Mesendoderm (in vitro differentiated cells): ENCODE data around the gene CR1L.

ENCODE experiments used
- DNase-seq: peaks from one replicate; pipeline ENCODE4 v3.0.0; 2013
- H2AK5ac ChIP-seq: 2 replicates; pipeline ENCODE4 v1.6.1; 2013; ENCODE audit warnings: low read length, inconsistent platforms
- H2BK120ac ChIP-seq: 2 replicates; pipeline ENCODE4 v1.6.1; 2013; ENCODE audit warnings: low read depth, mild to moderate bottlenecking, low read length, moderate library complexity, mixed read lengths
- H2BK15ac ChIP-seq: replicated peaks from 2 replicates; pipeline ENCODE4 v1.6.1; 2013; ENCODE audit warnings: low read depth, mild to moderate bottlenecking, moderate library complexity
- H2BK5ac ChIP-seq: 2 replicates; pipeline ENCODE4 v1.6.1; 2013; ENCODE audit warnings: low read length, inconsistent platforms
- H3K18ac ChIP-seq: 2 replicates; pipeline ENCODE4 v1.6.1; 2013; ENCODE audit warnings: mild to moderate bottlenecking, low read length, mixed read lengths
- H3K23ac ChIP-seq: one replicate; pipeline ENCODE4 v1.6.1; 2013; ENCODE audit warnings: low read length
- H3K27ac ChIP-seq: 2 replicates; pipeline ENCODE4 v1.5.1; 2013; ENCODE audit warnings: low read depth, mild to moderate bottlenecking, inconsistent platforms, low read length, moderate library complexity
- H3K27me3 ChIP-seq: 2 replicates; pipeline ENCODE4 v1.6.1; 2013; ENCODE audit warnings: low read length, control low read depth, mild to moderate bottlenecking, inconsistent platforms; ENCODE audit not compliant: insufficient read depth, poor library complexity
- H3K36me3 ChIP-seq: 2 replicates; pipeline ENCODE4 v1.6.1; 2013; ENCODE audit warnings: low read length, inconsistent platforms; ENCODE audit not compliant: control insufficient read depth, insufficient read depth
- H3K4ac ChIP-seq: one replicate; pipeline ENCODE4 v1.6.1; 2013; ENCODE audit warnings: low read depth, mild to moderate bottlenecking, low read length, moderate library complexity
- H3K4me1 ChIP-seq: 2 replicates; pipeline ENCODE4 v1.6.1; 2013; ENCODE audit warnings: low read depth, low read length, inconsistent platforms; ENCODE audit not compliant: control insufficient read depth
- H3K4me2 ChIP-seq: 2 replicates; pipeline ENCODE4 v1.6.1; 2013; ENCODE audit warnings: low read length
- H3K4me3 ChIP-seq: 2 replicates; pipeline ENCODE4 v1.5.1; 2013; ENCODE audit warnings: mild to moderate bottlenecking, low read length
- H3K56ac ChIP-seq: one replicate; pipeline ENCODE4 v1.6.1; 2013; ENCODE audit warnings: low read length
- H3K79me1 ChIP-seq: 2 replicates; pipeline ENCODE4 v1.6.1; 2013; ENCODE audit warnings: low read length, inconsistent platforms
- H3K79me2 ChIP-seq: 2 replicates; pipeline ENCODE4 v1.6.1; 2013; ENCODE audit warnings: mild to moderate bottlenecking, low read length; ENCODE audit not compliant: control insufficient read depth, insufficient read depth
- H3K9ac ChIP-seq: 2 replicates; pipeline ENCODE4 v1.6.1; 2013; ENCODE audit warnings: low read length, inconsistent platforms
- H4K5ac ChIP-seq: one replicate; pipeline ENCODE4 v1.6.1; 2013; ENCODE audit warnings: low read length
- H4K8ac ChIP-seq: one replicate; pipeline ENCODE4 v1.6.1; 2013; ENCODE audit warnings: low read depth, mild to moderate bottlenecking, control low read depth, low read length, moderate library complexity
- WGBS: extraction: QIAGEN DNeasy Blood & Tissue Kit; methylation state at CpG from one replicate; pipeline ENCODE4 v1.1.7; 2013; ENCODE audit warnings: low lambda C conversion rate, missing lambda C conversion rate; ENCODE audit not compliant: insufficient coverage; ENCODE audit errors: extremely low coverage; 5-methylcytosine and 5-hydroxymethylcytosine counted together

Gene CR1L

DNA sequence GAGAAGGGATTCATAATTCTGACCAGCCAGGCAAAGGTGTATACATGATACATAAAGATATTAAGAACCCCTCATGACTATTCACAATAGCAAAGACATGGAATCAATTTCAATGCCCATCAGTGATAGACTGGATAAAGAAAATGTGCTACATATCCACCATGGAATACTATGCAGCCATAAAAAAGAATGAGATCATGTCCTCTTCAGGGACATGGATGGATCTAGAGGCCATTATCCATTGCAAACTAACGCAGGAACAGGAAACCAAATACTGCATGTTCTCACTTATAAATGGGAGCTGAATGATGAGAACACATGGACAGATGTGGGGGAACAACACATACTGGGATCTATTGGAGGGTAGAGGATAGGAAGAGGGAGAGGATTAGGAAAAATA is 21.4 kb downstream of the CR1L start:
- Histone ChIP-seq H4K5ac (no peak overlapping the region), H2AK5ac (no peak overlapping the region), H3K4me1 (no peaks in the 10 kb centered on the region), H3K36me3 (no peaks in the 10 kb centered on the region), H3K27ac (no peak overlapping the region), H2BK5ac (no peak overlapping the region), H3K4ac (no peak overlapping the region), H2BK120ac (no peak overlapping the region), H3K27me3 (no peaks in the 10 kb centered on the region), H4K8ac (no peak overlapping the region), H3K79me2 (no peaks in the 10 kb centered on the region), H3K4me2 (no peak overlapping the region), H2BK15ac (no peak overlapping the region), H3K9ac (no peak overlapping the region), H3K23ac (no peak overlapping the region), H3K79me1 (no peaks in the 10 kb centered on the region), H3K56ac (no peak overlapping the region), H3K4me3 (no peak overlapping the region), H3K18ac (no peak overlapping the region)
- WGBS, result no CpG with 5 or more reads among the region's 1 CpG
- DNase-seq, result no peak

DNA sequence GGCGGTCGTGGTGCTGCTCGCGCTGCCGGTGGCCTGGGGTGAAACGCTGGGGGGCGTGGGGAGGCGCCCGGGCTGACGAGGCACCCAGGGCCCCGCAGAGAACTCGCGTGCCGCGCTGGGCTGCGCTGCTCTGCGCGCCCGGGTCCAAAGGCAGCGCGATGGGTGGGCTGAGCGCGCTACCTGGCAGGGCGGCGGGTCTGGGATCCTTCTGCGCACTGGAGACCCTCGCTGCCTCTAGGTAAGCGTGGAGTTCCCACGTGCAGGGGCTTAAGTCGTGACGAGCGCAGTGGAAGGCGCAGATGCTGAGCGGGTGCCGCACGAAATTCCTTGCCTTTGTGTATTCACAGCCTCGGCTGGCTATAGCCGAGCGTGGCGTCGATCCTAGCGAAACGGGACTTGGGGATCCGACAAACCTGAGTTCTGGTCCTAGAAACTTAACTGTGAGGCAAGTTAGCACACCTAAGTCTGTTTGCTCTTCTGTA is 24.6 kb downstream of the CR1L start:
- Histone ChIP-seq H3K9ac (no peak overlapping the region), H3K4me3 (no peak overlapping the region), H2BK15ac (no peak overlapping the region), H4K8ac (no peak overlapping the region), H2BK5ac (no peak overlapping the region), H3K56ac (no peak overlapping the region), H3K18ac (no peak overlapping the region), H3K4ac (no peak overlapping the region), H3K27me3 (no peaks in the 10 kb centered on the region), H3K79me1 (no peaks in the 10 kb centered on the region), H3K4me1 (no peaks in the 10 kb centered on the region), H2AK5ac (no peak overlapping the region), H3K4me2 (no peak overlapping the region), H3K79me2 (no peaks in the 10 kb centered on the region), H4K5ac (no peak overlapping the region), H3K36me3 (no peaks in the 10 kb centered on the region), H3K27ac (no peak overlapping the region), H3K23ac (no peak overlapping the region), H2BK120ac (no peak overlapping the region)
- no CpG with 5 or more reads among the region's 44 CpGs for WGBS
- no peak for DNase-seq

DNA sequence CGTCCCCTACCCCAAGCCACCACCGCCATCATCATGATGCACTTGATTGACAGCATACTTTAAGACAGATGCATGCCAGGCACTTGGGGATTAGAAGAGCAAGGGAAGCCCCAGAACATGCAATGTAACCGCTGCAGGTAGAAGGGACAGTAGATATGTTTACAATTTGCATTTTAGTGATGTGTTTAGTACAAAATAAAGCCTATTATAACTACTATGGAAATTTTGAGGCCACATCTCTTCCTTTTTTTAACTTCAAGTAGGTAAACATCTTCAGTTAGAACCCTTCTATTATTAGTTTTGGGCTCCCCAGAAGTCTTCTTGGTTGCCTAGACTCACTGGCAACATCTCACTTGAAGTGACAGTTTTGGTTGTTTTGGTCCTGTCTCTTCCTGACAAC is 25.3 kb downstream of the CR1L start:
- no peak for DNase-seq
- Histone ChIP-seq H4K5ac (no peak overlapping the region), H2BK5ac (no peak overlapping the region), H3K4me1 (no peaks in the 10 kb centered on the region), H4K8ac (no peak overlapping the region), H3K27me3 (no peaks in the 10 kb centered on the region), H3K4me2 (no peak overlapping the region), H3K18ac (no peak overlapping the region), H3K4ac (no peak overlapping the region), H3K56ac (no peak overlapping the region), H2BK120ac (no peak overlapping the region), H3K36me3 (no peaks in the 10 kb centered on the region), H2AK5ac (no peak overlapping the region), H3K9ac (no peak overlapping the region), H2BK15ac (no peak overlapping the region), H3K23ac (no peak overlapping the region), H3K27ac (no peak overlapping the region), H3K79me1 (no peaks in the 10 kb centered on the region), H3K79me2 (no peaks in the 10 kb centered on the region), H3K4me3 (no peak overlapping the region)
- no CpG with 5 or more reads among the region's 3 CpGs for WGBS

DNA sequence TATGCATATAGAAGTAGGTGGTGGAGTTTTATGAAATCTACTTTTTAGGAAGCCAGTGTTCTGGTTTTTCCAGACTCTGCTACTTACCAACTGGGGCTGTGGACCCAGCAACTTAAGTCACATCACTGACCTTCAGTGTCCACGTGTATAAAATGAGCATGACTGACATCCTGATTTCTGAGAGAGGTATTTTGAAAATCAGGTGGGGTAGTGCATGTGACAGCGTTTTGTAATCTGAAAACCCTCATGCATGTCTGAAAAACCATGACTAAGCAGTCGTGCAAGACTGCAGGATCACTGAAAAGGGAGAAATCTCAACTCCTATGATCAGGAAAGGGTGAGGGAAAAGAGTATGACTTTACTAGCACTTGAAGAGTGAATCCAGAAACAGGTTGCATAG is 26.1 kb downstream of the CR1L start:
- peak overlapping the region; percentile 60 for H3K18ac ChIP-seq
- no peak overlapping the region for H3K4me2 ChIP-seq
- H3K79me2 ChIP-seq, result no peaks in the 10 kb centered on the region
- no peak for DNase-seq
- no peak overlapping the region for H2AK5ac ChIP-seq
- no peaks in the 10 kb centered on the region for H3K27me3 ChIP-seq
- no peak overlapping the region for H3K23ac ChIP-seq
- WGBS, result no CpG with 5 or more reads among the region's 3 CpGs
- H3K36me3 ChIP-seq, result no peaks in the 10 kb centered on the region
- no peak overlapping the region for H2BK5ac ChIP-seq
- H3K4ac ChIP-seq, result no peak overlapping the region
- H3K79me1 ChIP-seq, result no peaks in the 10 kb centered on the region
- H3K27ac ChIP-seq, result no peak overlapping the region
- no peak overlapping the region for H4K5ac ChIP-seq
- no peak overlapping the region for H2BK15ac ChIP-seq
- no peak overlapping the region for H3K9ac ChIP-seq
- H3K4me3 ChIP-seq, result no peak overlapping the region
- H4K8ac ChIP-seq, result no peak overlapping the region
- H3K4me1 ChIP-seq, result no peaks in the 10 kb centered on the region
- no peak overlapping the region for H2BK120ac ChIP-seq
- no peak overlapping the region for H3K56ac ChIP-seq

DNA sequence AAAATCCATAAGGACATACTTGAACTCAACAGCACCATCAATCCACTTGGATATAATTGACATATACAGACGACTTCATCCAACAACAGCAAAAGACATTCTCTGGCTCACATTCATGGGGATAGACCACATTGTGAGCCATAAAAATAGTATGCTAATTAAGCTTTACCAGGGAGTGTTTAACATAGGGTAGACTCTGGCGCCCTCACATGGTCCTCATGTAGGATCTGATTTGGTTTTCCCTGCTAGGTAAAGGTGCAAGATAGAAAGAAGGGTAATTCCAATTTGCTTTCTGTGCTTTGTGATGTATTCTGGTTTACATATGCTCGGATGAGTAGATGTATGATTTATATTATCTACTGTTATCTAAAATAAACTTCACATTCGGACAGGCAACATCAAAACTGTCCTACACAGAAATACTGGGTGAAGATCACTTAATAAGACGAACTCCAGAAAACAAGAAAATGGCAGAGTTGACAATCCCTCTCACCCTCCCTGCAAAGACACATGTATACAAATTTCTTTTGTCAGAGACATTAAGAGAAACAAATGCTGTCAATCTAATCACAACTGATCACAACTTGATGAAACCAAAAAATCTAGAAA is 27.7 kb downstream of the CR1L start:
- Histone ChIP-seq H3K18ac (no peak overlapping the region), H3K4me1 (no peaks in the 10 kb centered on the region), H3K79me1 (no peaks in the 10 kb centered on the region), H3K4ac (no peak overlapping the region), H3K27me3 (no peaks in the 10 kb centered on the region), H3K27ac (no peak overlapping the region), H3K4me3 (no peak overlapping the region), H2BK15ac (no peak overlapping the region), H2BK120ac (no peak overlapping the region), H2BK5ac (no peak overlapping the region), H3K23ac (no peak overlapping the region), H3K36me3 (no peaks in the 10 kb centered on the region), H3K4me2 (no peak overlapping the region), H3K9ac (no peak overlapping the region), H3K79me2 (no peaks in the 10 kb centered on the region), H4K5ac (no peak overlapping the region), H3K56ac (no peak overlapping the region), H2AK5ac (no peak overlapping the region), H4K8ac (no peak overlapping the region)
- peak; percentile 85 for DNase-seq
- no CpG with 5 or more reads among the region's 5 CpGs for WGBS

DNA sequence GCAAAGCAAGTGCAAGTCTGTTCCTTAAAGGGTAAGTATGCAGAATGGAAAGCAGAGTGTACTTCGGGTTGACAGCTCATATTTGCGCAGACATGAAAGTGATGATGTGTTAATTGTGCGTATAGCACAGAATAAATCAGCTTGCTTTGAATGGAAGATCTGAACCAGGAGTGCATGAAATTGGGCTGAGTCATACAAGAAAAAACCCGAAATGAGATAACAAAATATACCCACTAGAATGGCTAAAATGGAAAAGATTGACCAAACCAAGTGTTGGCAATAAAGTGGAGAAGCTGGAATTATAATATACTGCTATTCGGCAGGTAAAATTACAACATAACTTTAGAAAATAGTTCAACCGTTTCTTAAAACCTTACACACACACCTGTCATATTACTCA is 28.5 kb downstream of the CR1L start:
- H3K4ac ChIP-seq, result no peak overlapping the region
- no peaks in the 10 kb centered on the region for H3K36me3 ChIP-seq
- no peak overlapping the region for H3K4me3 ChIP-seq
- H4K8ac ChIP-seq, result no peak overlapping the region
- no peak overlapping the region for H3K23ac ChIP-seq
- H3K79me2 ChIP-seq, result no peaks in the 10 kb centered on the region
- no peak overlapping the region for H3K4me2 ChIP-seq
- H2AK5ac ChIP-seq, result no peak overlapping the region
- H2BK120ac ChIP-seq, result no peak overlapping the region
- H3K79me1 ChIP-seq, result no peaks in the 10 kb centered on the region
- DNase-seq, result no peak
- H3K9ac ChIP-seq, result no peak overlapping the region
- H3K18ac ChIP-seq, result no peak overlapping the region
- H2BK5ac ChIP-seq, result no peak overlapping the region
- H4K5ac ChIP-seq, result no peak overlapping the region
- WGBS, result no CpG with 5 or more reads among the region's 6 CpGs
- H3K56ac ChIP-seq, result no peak overlapping the region
- no peaks in the 10 kb centered on the region for H3K27me3 ChIP-seq
- no peak overlapping the region for H3K27ac ChIP-seq
- no peak overlapping the region for H2BK15ac ChIP-seq
- H3K4me1 ChIP-seq, result no peaks in the 10 kb centered on the region
